Effector memory CD4-positive, alpha-beta T cell (primary cell): ENCODE measurements around the gene TEX264.

Experiments
- DNase-seq, 3 donors: peaks; one replicate each; pipeline ENCODE4 v3.0.0-alpha.2; 2020
- H3K27ac ChIP-seq: 2 replicates; pipeline ENCODE4 v1.7.0; 2013; ENCODE audit warnings: mild to moderate bottlenecking, low read length, moderate library complexity; ENCODE audit not compliant: insufficient read depth, poor library complexity, severe bottlenecking
- H3K27me3 ChIP-seq: replicated peaks from 2 replicates; pipeline ENCODE4 v1.7.0; 2013; ENCODE audit warnings: mild to moderate bottlenecking, low read length; ENCODE audit not compliant: insufficient read depth, control insufficient read depth, poor library complexity, severe bottlenecking
- H3K36me3 ChIP-seq: 2 replicates; pipeline ENCODE4 v1.7.0; 2013; ENCODE audit warnings: mild to moderate bottlenecking, low read length, moderate library complexity; ENCODE audit not compliant: control insufficient read depth, insufficient read depth
- H3K4me1 ChIP-seq: 2 replicates; pipeline ENCODE4 v1.7.0; 2013; ENCODE audit warnings: low read length, mild to moderate bottlenecking; ENCODE audit not compliant: control insufficient read depth, insufficient read depth, poor library complexity, severe bottlenecking
- H3K4me3 ChIP-seq: 2 replicates; pipeline ENCODE4 v1.7.0; 2013; ENCODE audit warnings: low read length, low read depth, mild to moderate bottlenecking; ENCODE audit not compliant: insufficient read depth, poor library complexity, severe bottlenecking
- H3K9me3 ChIP-seq: 2 replicates; pipeline ENCODE4 v1.7.0; 2013; ENCODE audit warnings: mild to moderate bottlenecking, low read length, moderate library complexity; ENCODE audit not compliant: control insufficient read depth

Gene TEX264

DNA sequence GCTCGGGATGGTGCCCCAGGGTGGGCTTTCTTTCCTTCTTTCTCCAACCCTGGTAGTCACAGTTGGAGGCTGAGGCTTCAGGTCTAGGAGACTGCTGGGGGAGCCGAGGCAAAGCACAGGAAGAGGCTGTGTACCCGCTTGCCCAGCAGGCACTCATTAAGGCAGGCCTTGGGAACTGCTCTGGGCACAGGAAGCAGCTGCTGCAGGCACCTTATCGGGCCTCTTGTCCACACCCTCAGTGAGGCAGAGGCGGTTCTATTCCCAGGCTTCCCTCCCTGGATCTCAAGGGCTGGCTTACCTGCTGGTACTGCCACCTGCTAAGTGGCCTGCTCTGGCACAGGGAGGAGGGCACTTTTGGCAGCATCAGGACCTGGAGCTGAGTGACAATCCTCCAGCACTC, 20.0 kb downstream of the TEX264 start:
- no peak for DNase-seq
- Histone ChIP-seq H3K36me3 (peaks cover 35% of the 10 kb centered on the region), H3K4me3 (no peak overlapping the region), H3K27me3 (no peaks in the 10 kb centered on the region), H3K9me3 (no peaks in the 10 kb centered on the region), H3K27ac (no peak overlapping the region), H3K4me1 (peaks cover 39% of the 10 kb centered on the region)

DNA sequence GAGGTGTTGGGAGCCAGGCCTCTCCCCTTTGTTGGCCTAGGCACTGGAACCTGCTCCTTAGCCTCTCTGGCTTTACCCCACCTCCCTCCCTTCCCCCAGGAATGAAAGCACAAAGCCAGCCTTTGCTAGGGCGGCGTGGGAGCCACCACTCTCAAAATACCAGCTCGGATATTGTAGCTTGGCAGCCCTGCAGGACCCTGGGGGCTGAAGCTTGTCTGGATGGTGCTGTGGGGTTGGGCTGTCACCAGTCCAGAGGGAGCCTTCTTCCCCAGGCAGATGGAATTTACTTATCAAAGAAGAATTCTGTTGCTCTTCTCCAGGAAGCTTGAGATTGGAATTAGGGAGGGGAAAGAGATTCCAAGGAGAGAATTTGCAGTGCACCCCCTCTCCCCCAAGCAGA, 20.9 kb downstream of the TEX264 start:
- no peak overlapping the region for H3K27ac ChIP-seq
- no peaks in the 10 kb centered on the region for H3K9me3 ChIP-seq
- H3K4me1 ChIP-seq: peaks cover 30% of the 10 kb centered on the region
- H3K4me3 ChIP-seq: no peak overlapping the region
- H3K27me3 ChIP-seq: no peaks in the 10 kb centered on the region
- DNase-seq: no peak
- H3K36me3 ChIP-seq: peaks cover 41% of the 10 kb centered on the region

GRCh38 chr3:51692980-51693395, 21.9 kb downstream of the TEX264 start:
- Histone ChIP-seq H3K4me1 (peaks cover 19% of the 10 kb centered on the region), H3K27ac (peak overlapping the region; percentile 27)
- no peak for DNase-seq

GRCh38 chr3:51696954-51697353, 25.9 kb downstream of the TEX264 start:
- Histone ChIP-seq H3K27ac (no peak overlapping the region), H3K36me3 (peaks cover 69% of the 10 kb centered on the region), H3K9me3 (no peaks in the 10 kb centered on the region), H3K4me3 (no peak overlapping the region), H3K4me1 (peaks cover 10% of the 10 kb centered on the region), H3K27me3 (no peaks in the 10 kb centered on the region)
- no peak for DNase-seq

More at GRCh38 chr3:51692980-51693395, 21.9 kb downstream of the TEX264 start:
- H3K36me3 ChIP-seq: peaks cover 51% of the 10 kb centered on the region
- H3K4me3 ChIP-seq: no peak overlapping the region
- no peaks in the 10 kb centered on the region for H3K27me3 ChIP-seq
- no peaks in the 10 kb centered on the region for H3K9me3 ChIP-seq

DNA sequence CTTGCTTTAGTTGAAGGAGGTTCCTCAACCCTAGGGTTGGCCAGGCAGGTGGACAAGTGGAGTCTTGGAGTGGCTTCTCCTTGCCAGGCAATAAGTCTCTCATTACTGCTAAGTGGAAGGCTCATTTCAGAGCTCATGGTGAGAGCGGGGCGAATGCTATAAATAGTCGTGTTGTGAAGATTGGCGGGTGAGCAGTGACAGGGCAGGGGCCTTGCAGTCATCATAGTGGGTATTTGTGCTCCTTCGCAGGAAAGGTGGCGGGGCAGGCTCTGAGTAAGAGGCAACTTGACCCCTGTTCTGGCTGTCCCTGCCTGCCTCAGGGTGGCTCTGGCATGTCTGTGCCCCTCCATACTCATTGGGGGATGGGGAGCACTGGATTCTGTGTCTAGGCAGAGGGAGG, 27.2 kb downstream of the TEX264 start:
- no peak overlapping the region for H3K4me3 ChIP-seq
- H3K9me3 ChIP-seq: no peaks in the 10 kb centered on the region
- peaks cover 74% of the 10 kb centered on the region for H3K36me3 ChIP-seq
- no peak for DNase-seq
- no peaks in the 10 kb centered on the region for H3K27me3 ChIP-seq
- peaks cover 10% of the 10 kb centered on the region for H3K4me1 ChIP-seq
- no peak overlapping the region for H3K27ac ChIP-seq

DNA sequence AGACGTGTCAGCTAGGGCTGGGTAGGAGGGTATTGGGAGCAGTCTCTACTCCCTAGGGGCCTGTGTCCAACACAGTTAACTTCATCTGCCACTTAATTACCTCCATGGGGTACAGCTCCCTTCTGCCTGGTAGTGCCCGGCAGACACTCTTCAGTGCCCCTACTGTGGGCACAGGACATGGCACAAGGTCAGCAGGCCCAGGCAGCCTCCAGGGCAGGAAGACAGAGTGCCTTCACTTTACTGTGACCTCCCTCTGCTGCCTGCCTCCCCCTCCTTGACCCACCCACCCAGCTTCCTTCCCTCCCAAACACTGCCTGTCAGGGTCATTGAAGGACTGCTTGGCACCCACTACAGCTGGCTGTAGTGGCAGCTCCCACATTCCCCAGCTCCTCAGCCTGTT, 29.4 kb downstream of the TEX264 start:
- H3K4me3 ChIP-seq: no peak overlapping the region
- DNase-seq: no peak
- H3K9me3 ChIP-seq: no peaks in the 10 kb centered on the region
- H3K4me1 ChIP-seq: peaks cover 8% of the 10 kb centered on the region
- no peaks in the 10 kb centered on the region for H3K27me3 ChIP-seq
- H3K27ac ChIP-seq: no peak overlapping the region
- H3K36me3 ChIP-seq: peaks cover 74% of the 10 kb centered on the region

DNA sequence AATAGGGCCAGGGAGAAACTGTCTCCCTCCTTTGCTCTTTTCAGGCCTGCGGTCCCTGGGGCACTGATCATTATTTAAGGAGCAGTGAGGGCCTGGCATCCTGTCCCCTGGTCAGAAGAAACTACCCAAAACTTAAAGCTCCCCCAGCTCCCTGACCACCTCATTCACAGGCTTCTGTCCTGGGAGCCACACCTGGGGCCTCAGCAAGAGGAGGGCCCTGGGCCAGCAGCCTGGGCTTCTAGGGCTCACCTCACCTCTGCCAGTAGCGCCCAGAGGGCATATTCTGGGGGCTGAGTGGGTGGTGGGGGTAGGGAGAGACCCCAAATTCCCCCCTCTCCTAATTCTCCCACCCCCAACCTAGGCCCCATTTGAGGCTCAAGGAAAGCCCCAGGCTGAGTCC, 31.1 kb downstream of the TEX264 start:
- H3K4me3 ChIP-seq: no peak overlapping the region
- H3K27ac ChIP-seq: no peak overlapping the region
- no peaks in the 10 kb centered on the region for H3K9me3 ChIP-seq
- DNase-seq: no peak
- H3K36me3 ChIP-seq: peaks cover 60% of the 10 kb centered on the region
- H3K4me1 ChIP-seq: peaks cover 8% of the 10 kb centered on the region
- H3K27me3 ChIP-seq: no peaks in the 10 kb centered on the region

GRCh38 chr3:51703068-51703760, 32.2 kb downstream of the TEX264 start:
- no peak for DNase-seq
- Histone ChIP-seq H3K4me3 (no peak overlapping the region), H3K9me3 (no peaks in the 10 kb centered on the region), H3K4me1 (peaks cover 8% of the 10 kb centered on the region), H3K27me3 (no peaks in the 10 kb centered on the region), H3K36me3 (peaks cover 52% of the 10 kb centered on the region), H3K27ac (no peak overlapping the region)

GRCh38 chr3:51703761-51704510, 32.9 kb downstream of the TEX264 start:
- DNase-seq: no peak
- Histone ChIP-seq H3K4me1 (peaks cover 8% of the 10 kb centered on the region), H3K27me3 (no peaks in the 10 kb centered on the region), H3K27ac (no peak overlapping the region), H3K36me3 (peaks cover 48% of the 10 kb centered on the region), H3K4me3 (no peak overlapping the region), H3K9me3 (no peaks in the 10 kb centered on the region)

- no peak overlapping the region for H3K4me3 ChIP-seq
- peaks cover 42% of the 10 kb centered on the region for H3K36me3 ChIP-seq
- H3K27me3 ChIP-seq: no peaks in the 10 kb centered on the region
- H3K4me1 ChIP-seq: peaks cover 2% of the 10 kb centered on the region
- DNase-seq: no peak
- H3K27ac ChIP-seq: no peak overlapping the region
- H3K9me3 ChIP-seq: no peaks in the 10 kb centered on the region
Observed at GRCh38 chr3:51704511-51704950, 33.5 kb downstream of the TEX264 start.
